Measurements from ENCODE around the gene LRMDA.

The LRMDA gene

GRCh38 chr10:75956624-75957023 is 525.2 kb downstream of the LRMDA start:
- no peaks in the 10 kb centered on the region for H3K9me2 ChIP-seq (replicated peaks; ENCODE audit: low read depth, low read length)
- H2AFZ ChIP-seq (ENCODE audit: low read length) = 0 out of 2 replicates have a peak overlapping the region, but pooled peaks have one; percentile 74
- H3K4me1 ChIP-seq (ENCODE audit: insufficient read depth, low read length, poor library complexity, severe bottlenecking) = peaks cover 11% of the 10 kb centered on the region
- no peaks in the 10 kb centered on the region for H3K79me2 ChIP-seq (ENCODE audit: insufficient read depth, low read length)
- TF ChIP-seq EZH2phosphoT487 (IDR thresholded peaks at IDR 0.05; ENCODE audit: borderline replicate concordance) = no peak
- no peak for TF ChIP-seq CTCF (conservative IDR thresholded peaks at IDR 0.05; ENCODE audit: low read length)
- H3K27me3 ChIP-seq (ENCODE audit: insufficient read depth, low read length, poor library complexity, severe bottlenecking) = no peaks in the 10 kb centered on the region
- no peaks in the 10 kb centered on the region for H3K9me3 ChIP-seq (ENCODE audit: insufficient read depth, low read depth, low read length)
- no peak overlapping the region for H3K4me2 ChIP-seq (ENCODE audit: low read depth, low read length, poor library complexity, severe bottlenecking)
- H3F3A ChIP-seq (ENCODE audit: low read depth) = no peaks in the 10 kb centered on the region
- H3K9ac ChIP-seq (ENCODE audit: low read depth, low read length, poor library complexity, severe bottlenecking) = no peak overlapping the region
- H3K36me3 ChIP-seq (ENCODE audit: insufficient read depth, low read length) = no peaks in the 10 kb centered on the region
- H4K20me1 ChIP-seq (ENCODE audit: insufficient read depth, low read length, poor library complexity, severe bottlenecking) = no peaks in the 10 kb centered on the region
- H3K4me3 ChIP-seq (ENCODE audit: low read length, poor library complexity, severe bottlenecking) = no peak overlapping the region

- H3F3A ChIP-seq (ENCODE audit: low read depth) = no peaks in the 10 kb centered on the region
- no peak overlapping the region for H3K4me3 ChIP-seq (ENCODE audit: low read length, poor library complexity, severe bottlenecking)
- peaks cover 11% of the 10 kb centered on the region for H3K4me1 ChIP-seq (ENCODE audit: insufficient read depth, low read length, poor library complexity, severe bottlenecking)
- no peaks in the 10 kb centered on the region for H3K9me3 ChIP-seq (ENCODE audit: insufficient read depth, low read depth, low read length)
- H2AFZ ChIP-seq (ENCODE audit: low read length) = no peak overlapping the region
- no peaks in the 10 kb centered on the region for H3K9me2 ChIP-seq (replicated peaks; ENCODE audit: low read depth, low read length)
- H4K20me1 ChIP-seq (ENCODE audit: insufficient read depth, low read length, poor library complexity, severe bottlenecking) = no peaks in the 10 kb centered on the region
- H3K36me3 ChIP-seq (ENCODE audit: insufficient read depth, low read length) = no peaks in the 10 kb centered on the region
- H3K4me2 ChIP-seq (ENCODE audit: low read depth, low read length, poor library complexity, severe bottlenecking) = no peak overlapping the region
- TF ChIP-seq CTCF (conservative IDR thresholded peaks at IDR 0.05; ENCODE audit: low read length) (no peak), EZH2phosphoT487 (IDR thresholded peaks at IDR 0.05; ENCODE audit: borderline replicate concordance) (no peak)
- no peaks in the 10 kb centered on the region for H3K79me2 ChIP-seq (ENCODE audit: insufficient read depth, low read length)
- H3K27me3 ChIP-seq (ENCODE audit: insufficient read depth, low read length, poor library complexity, severe bottlenecking) = no peaks in the 10 kb centered on the region
- no peak overlapping the region for H3K9ac ChIP-seq (ENCODE audit: low read depth, low read length, poor library complexity, severe bottlenecking)
Observed at GRCh38 chr10:75957314-75958120, 526.1 kb downstream of the LRMDA start.

- no peak overlapping the region for H3K4me2 ChIP-seq (ENCODE audit: low read depth, low read length, poor library complexity, severe bottlenecking)
- H3K79me2 ChIP-seq (ENCODE audit: insufficient read depth, low read length) = no peaks in the 10 kb centered on the region
- H3F3A ChIP-seq (ENCODE audit: low read depth) = no peaks in the 10 kb centered on the region
- peaks cover 3% of the 10 kb centered on the region for H3K4me1 ChIP-seq (ENCODE audit: insufficient read depth, low read length, poor library complexity, severe bottlenecking)
- no peaks in the 10 kb centered on the region for H4K20me1 ChIP-seq (ENCODE audit: insufficient read depth, low read length, poor library complexity, severe bottlenecking)
- H3K4me3 ChIP-seq (ENCODE audit: low read length, poor library complexity, severe bottlenecking) = no peak overlapping the region
- H3K9me3 ChIP-seq (ENCODE audit: insufficient read depth, low read depth, low read length) = no peaks in the 10 kb centered on the region
- no peak overlapping the region for H2AFZ ChIP-seq (ENCODE audit: low read length)
- TF ChIP-seq CTCF (conservative IDR thresholded peaks at IDR 0.05; ENCODE audit: low read length) (no peak), EZH2phosphoT487 (IDR thresholded peaks at IDR 0.05; ENCODE audit: borderline replicate concordance) (no peak)
- no peak overlapping the region for H3K9ac ChIP-seq (ENCODE audit: low read depth, low read length, poor library complexity, severe bottlenecking)
- no peaks in the 10 kb centered on the region for H3K9me2 ChIP-seq (replicated peaks; ENCODE audit: low read depth, low read length)
- no peaks in the 10 kb centered on the region for H3K27me3 ChIP-seq (ENCODE audit: insufficient read depth, low read length, poor library complexity, severe bottlenecking)
- H3K36me3 ChIP-seq (ENCODE audit: insufficient read depth, low read length) = no peaks in the 10 kb centered on the region
Observed at GRCh38 chr10:75959209-75959608, 527.8 kb downstream of the LRMDA start.

Data from Loucy (cell line).